Measurements from ENCODE around the gene TEAD2. TPM values are rescaled to one million over a fixed set of nuclear protein-coding genes. Genes with fewer than 3 reads are reported as not detected.

Gene TEAD2
- total and polyA plus RNA-seq, 9 of the 15 experiments (the other 6 are each of a cell fraction or from before 2014, with no cell fraction given) = 1.6 to 27.0 (median 13.9) TPM

- TF ChIP-seq ZBTB33 (CRISPR knock-in tag; IDR thresholded peaks at IDR 0.05) = peak; percentile 20; the same call in 1 of the 2 replicates
- TF ChIP-seq RBM34 (IDR thresholded peaks at IDR 0.05; ENCODE audit: borderline replicate concordance, insufficient read depth, low read length) = no peak
- TF ChIP-seq ZBTB9 (CRISPR knock-in tag; IDR thresholded peaks at IDR 0.05) = no peak
- TF ChIP-seq ZNF146 (CRISPR knock-in tag; IDR thresholded peaks at IDR 0.05; ENCODE audit: unreplicated experiment) = no peak
- TF ChIP-seq CTCFL (IDR thresholded peaks at IDR 0.05; ENCODE audit: borderline replicate concordance, insufficient read depth, low read depth, low read length, poor library complexity, severe bottlenecking) = peak; percentile 23
- no peak for TF ChIP-seq ZKSCAN3 (CRISPR knock-in tag; IDR thresholded peaks at IDR 0.05)
- TF ChIP-seq TCF7L2 (IDR thresholded peaks at IDR 0.05; ENCODE audit: low read depth, low read length) = 0 out of 2 replicates have a peak, but pooled peaks have one; percentile 7
- 0 out of 2 replicates have a peak, but pooled peaks have one; percentile 42 for TF ChIP-seq VEZF1 (CRISPR knock-in tag; IDR thresholded peaks at IDR 0.05)
- peak; percentile 52 to 77 for TF ChIP-seq AFF1 (IDR thresholded peaks at IDR 0.05; ENCODE audit: low read depth in 1 of 2, partially characterized antibody in 2 of 2)
- no peak for TF ChIP-seq ATF6 (CRISPR knock-in tag; IDR thresholded peaks at IDR 0.05)
- TF ChIP-seq ZNF311 (CRISPR knock-in tag; IDR thresholded peaks at IDR 0.05) = no peak
- TF ChIP-seq STAT5B (CRISPR knock-in tag; IDR thresholded peaks at IDR 0.05) = no peak
Measured at GRCh38 chr19:49391581-49392399, 29.6 kb upstream of the TEAD2 start (continued).

Measured in K562 (cell line).